Measurements from ENCODE around the gene ADGRG7.

GRCh38 chr3:100603469-100603868, 5.9 kb upstream of the ADGRG7 start:
- TF ChIP-seq CTCF (IDR thresholded peaks at IDR 0.05) = peak; percentile 25
- no peak for TF ChIP-seq EZH2 (IDR thresholded peaks at IDR 0.05; ENCODE audit: borderline replicate concordance, insufficient read depth, low read depth, low read length, poor library complexity, severe bottlenecking)
